ENCODE results near the gene BRIP1. TPM values are rescaled to one million over a fixed set of nuclear protein-coding genes. Genes with fewer than 3 reads are reported as not detected.

The BRIP1 gene
- total RNA-seq, 1 donor from 2014 or later = 6.4 TPM

DNA sequence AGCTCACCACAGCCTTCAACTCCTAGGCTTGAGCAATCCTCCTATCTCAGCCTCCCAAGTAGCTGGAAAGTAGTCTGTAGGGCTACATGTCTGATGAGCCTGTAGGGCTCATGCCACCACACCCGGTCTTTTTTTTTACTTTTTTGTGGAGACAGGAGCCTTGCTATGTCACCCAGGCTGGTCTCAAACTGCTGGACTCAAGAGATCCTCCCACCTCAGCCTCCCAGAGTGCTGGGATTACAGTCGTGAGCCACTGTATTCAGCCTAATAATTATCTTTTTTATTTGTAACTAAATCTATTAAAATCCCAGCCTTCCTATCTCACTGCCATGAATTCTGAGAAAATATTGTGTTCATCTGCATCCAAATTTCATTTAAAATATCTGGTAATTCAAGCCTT is 15.1 kb downstream of the BRIP1 start:
- Histone ChIP-seq H2AFZ (ENCODE audit: low read depth, low read length) (no peak overlapping the region), H3K9me3 (ENCODE audit: insufficient read depth, low read depth, low read length) (no peaks in the 10 kb centered on the region), H3K27me3 (ENCODE audit: insufficient read depth, low read length) (no peaks in the 10 kb centered on the region), H3K4me1 (ENCODE audit: insufficient read depth, low read length) (no peaks in the 10 kb centered on the region), H3K79me2 (ENCODE audit: insufficient read depth, low read length) (peaks cover 21% of the 10 kb centered on the region), H3K36me3 (ENCODE audit: insufficient read depth, low read length) (peaks cover 9% of the 10 kb centered on the region), H3K27ac (ENCODE audit: low read depth, low read length) (no peak overlapping the region), H3K4me2 (ENCODE audit: low read length) (no peak overlapping the region), H3K9ac (ENCODE audit: low read length) (no peak overlapping the region), H4K20me1 (ENCODE audit: insufficient read depth, low read length) (no peaks in the 10 kb centered on the region), H3K4me3 (ENCODE audit: insufficient read depth, low read depth, low read length) (no peak overlapping the region)
- TF ChIP-seq, protein P1, sequence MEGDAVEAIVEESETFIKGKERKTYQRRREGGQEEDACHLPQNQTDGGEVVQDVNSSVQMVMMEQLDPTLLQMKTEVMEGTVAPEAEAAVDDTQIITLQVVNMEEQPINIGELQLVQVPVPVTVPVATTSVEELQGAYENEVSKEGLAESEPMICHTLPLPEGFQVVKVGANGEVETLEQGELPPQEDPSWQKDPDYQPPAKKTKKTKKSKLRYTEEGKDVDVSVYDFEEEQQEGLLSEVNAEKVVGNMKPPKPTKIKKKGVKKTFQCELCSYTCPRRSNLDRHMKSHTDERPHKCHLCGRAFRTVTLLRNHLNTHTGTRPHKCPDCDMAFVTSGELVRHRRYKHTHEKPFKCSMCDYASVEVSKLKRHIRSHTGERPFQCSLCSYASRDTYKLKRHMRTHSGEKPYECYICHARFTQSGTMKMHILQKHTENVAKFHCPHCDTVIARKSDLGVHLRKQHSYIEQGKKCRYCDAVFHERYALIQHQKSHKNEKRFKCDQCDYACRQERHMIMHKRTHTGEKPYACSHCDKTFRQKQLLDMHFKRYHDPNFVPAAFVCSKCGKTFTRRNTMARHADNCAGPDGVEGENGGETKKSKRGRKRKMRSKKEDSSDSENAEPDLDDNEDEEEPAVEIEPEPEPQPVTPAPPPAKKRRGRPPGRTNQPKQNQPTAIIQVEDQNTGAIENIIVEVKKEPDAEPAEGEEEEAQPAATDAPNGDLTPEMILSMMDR (IDR thresholded peaks at IDR 0.05; ENCODE audit: insufficient read depth, low read depth, low read length) = no peak
- TF ChIP-seq EZH2 (IDR thresholded peaks at IDR 0.05; ENCODE audit: insufficient read depth, low read length) = no peak
- Mint-ChIP-seq H3K4me3 (ENCODE audit: unreplicated experiment) (no peak overlapping the region), H3K36me3 (ENCODE audit: low read depth, unreplicated experiment) (no peaks in the 10 kb centered on the region), H3K9me3 (ENCODE audit: unreplicated experiment) (no peaks in the 10 kb centered on the region), H3K27me3 (ENCODE audit: low read depth, unreplicated experiment) (no peaks in the 10 kb centered on the region), H3K4me1 (ENCODE audit: low read depth, unreplicated experiment) (no peaks in the 10 kb centered on the region), H3K27ac (ENCODE audit: unreplicated experiment) (no peak overlapping the region)
- DNase-seq (ENCODE audit: low read depth) (no peak), FAIRE-seq (no peak)

DNA sequence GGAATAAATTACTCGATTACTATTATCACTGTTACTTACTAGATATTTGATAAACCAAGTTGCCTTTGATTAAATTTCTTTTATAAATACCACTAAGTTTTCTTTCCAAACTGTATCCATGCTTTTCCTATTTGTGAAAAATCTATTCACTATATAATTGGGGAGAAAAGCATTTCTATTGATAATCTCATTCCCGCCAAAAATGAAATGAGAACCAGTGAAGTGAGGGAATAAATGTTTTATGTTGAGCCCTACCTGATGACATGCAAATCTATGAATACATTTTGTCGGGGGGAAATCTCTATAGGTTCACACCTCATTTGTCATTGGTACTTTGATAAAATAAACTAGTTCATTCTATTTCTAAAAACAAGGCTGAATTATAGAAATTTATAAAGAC is 15.7 kb downstream of the BRIP1 start:
- H3K9me3 Mint-ChIP-seq (ENCODE audit: unreplicated experiment) = no peaks in the 10 kb centered on the region

DNA sequence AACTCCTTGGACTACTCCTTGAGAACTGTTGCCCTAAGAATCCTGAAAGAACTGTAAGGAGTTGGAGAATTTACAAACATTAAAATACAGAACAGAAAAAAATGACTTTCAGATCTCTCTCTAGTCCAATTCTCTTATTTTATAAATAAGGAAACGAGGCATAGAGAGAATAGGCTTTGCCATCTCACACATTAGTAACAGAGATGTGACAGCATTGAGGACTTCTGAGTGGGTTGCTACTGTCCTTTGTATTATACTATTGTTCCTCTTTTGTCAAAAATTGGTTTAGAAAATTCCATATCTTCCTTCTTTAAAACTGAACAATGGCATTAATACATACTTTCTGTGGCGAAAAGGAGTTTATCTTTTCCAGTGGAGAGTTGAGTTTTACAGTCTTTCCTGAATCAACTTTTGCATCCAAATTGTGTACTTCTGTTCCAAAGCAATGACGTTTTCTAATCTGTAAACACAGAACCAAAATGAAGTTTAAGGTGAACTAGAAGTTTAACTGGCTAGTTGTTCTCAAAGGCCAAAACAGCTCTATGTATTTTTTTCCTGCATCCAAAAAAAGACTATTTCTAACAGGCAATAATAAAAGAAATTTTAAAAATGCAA is 16.5 kb downstream of the BRIP1 start:
- H2AFZ ChIP-seq (ENCODE audit: low read depth, low read length) = no peak overlapping the region
- no peaks in the 10 kb centered on the region for H3K36me3 Mint-ChIP-seq (ENCODE audit: low read depth, unreplicated experiment)
- no peaks in the 10 kb centered on the region for H3K27me3 Mint-ChIP-seq (ENCODE audit: low read depth, unreplicated experiment)
- H3K4me1 Mint-ChIP-seq (ENCODE audit: low read depth, unreplicated experiment) = no peaks in the 10 kb centered on the region
- no peak overlapping the region for H3K27ac ChIP-seq (ENCODE audit: low read depth, low read length)
- H3K9me3 Mint-ChIP-seq (ENCODE audit: unreplicated experiment) = no peaks in the 10 kb centered on the region
- no peak overlapping the region for H3K4me3 ChIP-seq (ENCODE audit: insufficient read depth, low read depth, low read length)
- no peak overlapping the region for H3K27ac Mint-ChIP-seq (ENCODE audit: unreplicated experiment)
- no peaks in the 10 kb centered on the region for H4K20me1 ChIP-seq (ENCODE audit: insufficient read depth, low read length)
- H3K36me3 ChIP-seq (ENCODE audit: insufficient read depth, low read length) = peaks cover 9% of the 10 kb centered on the region
- TF ChIP-seq, protein P1 (IDR thresholded peaks at IDR 0.05; ENCODE audit: insufficient read depth, low read depth, low read length) = no peak
- no peak for TF ChIP-seq EZH2 (IDR thresholded peaks at IDR 0.05; ENCODE audit: insufficient read depth, low read length)
- H3K9me3 ChIP-seq (ENCODE audit: insufficient read depth, low read depth, low read length) = no peaks in the 10 kb centered on the region
- H3K79me2 ChIP-seq (ENCODE audit: insufficient read depth, low read length) = peaks cover 11% of the 10 kb centered on the region
- H3K27me3 ChIP-seq (ENCODE audit: insufficient read depth, low read length) = no peaks in the 10 kb centered on the region
- no peak overlapping the region for H3K9ac ChIP-seq (ENCODE audit: low read length)
- H3K4me1 ChIP-seq (ENCODE audit: insufficient read depth, low read length) = no peaks in the 10 kb centered on the region
- DNase-seq (ENCODE audit: low read depth) = no peak
- no peak overlapping the region for H3K4me3 Mint-ChIP-seq (ENCODE audit: unreplicated experiment)
- no peak overlapping the region for H3K4me2 ChIP-seq (ENCODE audit: low read length)
- FAIRE-seq = no peak

More for the DNA sequence above, 15.7 kb downstream of the BRIP1 start:
- H3K4me1 ChIP-seq (ENCODE audit: insufficient read depth, low read length) = no peaks in the 10 kb centered on the region
- no peak overlapping the region for H3K27ac ChIP-seq (ENCODE audit: low read depth, low read length)
- peaks cover 9% of the 10 kb centered on the region for H3K36me3 ChIP-seq (ENCODE audit: insufficient read depth, low read length)
- DNase-seq (ENCODE audit: low read depth) (no peak), FAIRE-seq (no peak)
- H3K27me3 Mint-ChIP-seq (ENCODE audit: low read depth, unreplicated experiment) = no peaks in the 10 kb centered on the region
- H3K27me3 ChIP-seq (ENCODE audit: insufficient read depth, low read length) = no peaks in the 10 kb centered on the region
- no peak overlapping the region for H3K27ac Mint-ChIP-seq (ENCODE audit: unreplicated experiment)
- H3K4me2 ChIP-seq (ENCODE audit: low read length) = no peak overlapping the region
- H3K36me3 Mint-ChIP-seq (ENCODE audit: low read depth, unreplicated experiment) = no peaks in the 10 kb centered on the region
- no peaks in the 10 kb centered on the region for H3K9me3 ChIP-seq (ENCODE audit: insufficient read depth, low read depth, low read length)
- H3K4me3 ChIP-seq (ENCODE audit: insufficient read depth, low read depth, low read length) = no peak overlapping the region
- no peak overlapping the region for H2AFZ ChIP-seq (ENCODE audit: low read depth, low read length)
- no peaks in the 10 kb centered on the region for H4K20me1 ChIP-seq (ENCODE audit: insufficient read depth, low read length)
- no peak overlapping the region for H3K4me3 Mint-ChIP-seq (ENCODE audit: unreplicated experiment)
- H3K9ac ChIP-seq (ENCODE audit: low read length) = no peak overlapping the region
- H3K79me2 ChIP-seq (ENCODE audit: insufficient read depth, low read length) = peaks cover 15% of the 10 kb centered on the region
- TF ChIP-seq, protein P1 (IDR thresholded peaks at IDR 0.05; ENCODE audit: insufficient read depth, low read depth, low read length) = no peak
- TF ChIP-seq EZH2 (IDR thresholded peaks at IDR 0.05; ENCODE audit: insufficient read depth, low read length) = no peak
- H3K4me1 Mint-ChIP-seq (ENCODE audit: low read depth, unreplicated experiment) = no peaks in the 10 kb centered on the region
